Mononuclear cell (primary cell): ENCODE data around the gene ANKRD33B. TPM values are rescaled to one million over a fixed set of nuclear protein-coding genes. Genes with fewer than 3 reads are reported as not detected.
"Not testable (repeated sequence)": the region's sequence is repeated elsewhere in the genome, so short reads cannot be mapped to it uniquely, and the experiment has no call there.

Experiments
- H3K27me3 ChIP-seq: 2 replicates; pipeline ENCODE4 v1.6.0; 2011; ENCODE audit warnings: low read length, control low read depth; ENCODE audit not compliant: insufficient read depth
- H3K4me1 ChIP-seq: 2 replicates; pipeline ENCODE4 v1.5.1; 2011; ENCODE audit warnings: mild to moderate bottlenecking, low read length, control low read depth; ENCODE audit not compliant: insufficient read depth
- H3K4me3 ChIP-seq: 2 replicates; pipeline ENCODE4 v1.5.1; 2011; ENCODE audit warnings: mild to moderate bottlenecking, low read length, moderate library complexity
- H3K9me3 ChIP-seq: 2 replicates; pipeline ENCODE4 v1.5.1; 2011; ENCODE audit warnings: low read depth, mild to moderate bottlenecking, control low read depth, low read length
- total RNA-seq: library from RNA; depleted of rRNA; stranded (reverse); fragments of >200 nt; gene quantifications from one replicate; pipeline ENCODE4 v1.2.3, GENCODE V29; 2012

ANKRD33B gene
- total RNA-seq, 1 donor: 2.7 TPM

DNA sequence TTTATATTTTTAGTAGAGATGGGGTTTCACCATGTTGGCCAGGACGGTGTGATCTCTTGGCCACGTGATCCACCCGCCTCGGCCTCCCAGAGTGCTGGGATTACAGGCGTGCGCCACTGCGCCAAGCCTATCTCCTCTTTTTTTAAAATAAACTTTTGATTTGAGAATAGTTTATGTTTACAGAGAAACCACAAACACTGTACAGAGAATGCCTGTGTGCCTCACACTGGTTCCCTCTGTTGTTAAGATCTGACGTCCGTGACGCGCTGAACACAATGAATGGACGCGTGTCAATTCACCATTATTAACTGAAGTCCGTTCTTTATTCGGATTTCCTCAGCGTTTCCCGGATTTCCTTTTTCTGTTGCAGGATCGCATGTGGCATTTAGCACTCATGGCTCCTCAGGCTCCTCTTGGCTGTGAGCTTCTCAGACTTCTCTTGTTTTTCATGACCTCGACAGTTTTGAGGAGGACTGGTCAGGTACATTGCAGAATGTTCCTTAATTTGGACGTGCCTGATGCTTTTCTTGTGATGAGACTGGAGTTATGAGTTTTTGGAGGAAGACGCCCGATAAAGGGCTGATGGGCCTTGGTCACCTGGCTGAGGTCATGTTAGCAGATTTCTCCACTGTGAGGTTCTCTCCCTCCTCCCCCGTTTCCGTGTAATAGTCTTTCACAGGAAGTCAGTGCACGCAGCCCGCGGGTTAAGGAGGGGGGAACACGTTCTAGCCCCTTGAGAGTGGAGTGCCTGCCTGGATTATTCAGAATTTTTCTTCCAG, 69.6 kb downstream of the ANKRD33B start:
- Histone ChIP-seq H3K4me1 (peaks cover 61% of the 10 kb centered on the region), H3K9me3 (no peaks in the 10 kb centered on the region), H3K4me3 (no peak overlapping the region), H3K27me3 (no peaks in the 10 kb centered on the region)

DNA sequence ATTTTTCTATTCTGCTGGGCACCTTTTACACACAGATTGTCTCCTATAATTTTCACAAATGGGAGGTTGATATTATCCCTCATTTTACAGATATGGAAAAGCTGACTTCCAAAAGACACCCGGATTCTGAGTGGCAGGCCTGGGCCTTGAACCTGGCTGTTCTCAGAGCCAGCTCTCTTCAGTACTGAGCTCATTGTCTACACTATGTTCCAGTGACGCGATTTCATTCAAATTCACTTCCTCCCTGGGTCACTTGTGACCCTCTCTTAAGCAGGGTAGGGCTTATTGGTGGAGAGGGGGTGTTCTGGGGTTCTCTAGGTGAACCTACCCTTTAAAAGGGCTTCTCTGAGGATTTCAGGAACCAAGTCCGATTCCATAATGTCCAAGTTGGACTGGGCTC, 70.2 kb downstream of the ANKRD33B start:
- H3K4me3 ChIP-seq: no peak overlapping the region
- no peaks in the 10 kb centered on the region for H3K9me3 ChIP-seq
- H3K27me3 ChIP-seq: no peaks in the 10 kb centered on the region
- H3K4me1 ChIP-seq: peaks cover 61% of the 10 kb centered on the region

GRCh38 chr5:10634562-10634961, 70.7 kb downstream of the ANKRD33B start:
- no peaks in the 10 kb centered on the region for H3K27me3 ChIP-seq
- no peaks in the 10 kb centered on the region for H3K9me3 ChIP-seq
- H3K4me1 ChIP-seq: peaks cover 61% of the 10 kb centered on the region
- H3K4me3 ChIP-seq: no peak overlapping the region

DNA sequence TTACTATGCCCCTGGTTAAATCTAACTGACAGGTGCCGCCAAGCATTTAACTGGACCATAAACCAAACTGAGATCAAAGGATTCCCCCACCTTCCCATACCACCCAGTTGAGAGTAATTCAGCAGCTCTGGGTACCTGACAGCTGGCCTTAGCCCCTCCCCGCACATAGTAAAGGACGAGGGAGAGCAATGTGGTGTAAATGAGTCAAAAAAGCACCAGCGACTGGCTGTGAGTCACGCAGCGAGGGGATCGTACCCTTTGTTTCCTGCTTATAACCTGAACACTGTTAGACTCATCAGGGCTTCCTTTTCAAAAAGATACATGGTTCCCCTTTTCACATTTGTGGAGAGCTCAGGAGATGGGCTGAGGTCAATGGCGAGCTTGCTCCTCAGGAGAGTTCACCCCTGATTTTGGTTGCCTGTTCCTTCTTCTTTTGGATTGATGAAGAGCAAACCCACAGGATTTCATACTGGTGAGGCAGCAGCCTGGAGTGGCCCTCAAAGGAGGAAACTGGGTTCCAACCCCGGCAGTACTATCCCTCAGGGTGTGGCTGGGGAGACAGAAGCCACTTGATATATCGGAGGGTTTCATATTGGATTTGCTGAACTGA, 71.5 kb downstream of the ANKRD33B start:
- peaks cover 58% of the 10 kb centered on the region for H3K4me1 ChIP-seq
- H3K9me3 ChIP-seq: no peaks in the 10 kb centered on the region
- no peaks in the 10 kb centered on the region for H3K27me3 ChIP-seq
- H3K4me3 ChIP-seq: no peak overlapping the region

- no peaks in the 10 kb centered on the region for H3K9me3 ChIP-seq
- no peak overlapping the region for H3K4me3 ChIP-seq
- peaks cover 52% of the 10 kb centered on the region for H3K4me1 ChIP-seq
- no peaks in the 10 kb centered on the region for H3K27me3 ChIP-seq
These were observed 72.0 kb downstream of the ANKRD33B start for GRCh38 chr5:10635867-10636350.

- no peak overlapping the region for H3K4me3 ChIP-seq
- peaks cover 46% of the 10 kb centered on the region for H3K4me1 ChIP-seq
- H3K27me3 ChIP-seq: no peaks in the 10 kb centered on the region
- H3K9me3 ChIP-seq: no peaks in the 10 kb centered on the region
These were observed 72.7 kb downstream of the ANKRD33B start for GRCh38 chr5:10636363-10637142.

DNA sequence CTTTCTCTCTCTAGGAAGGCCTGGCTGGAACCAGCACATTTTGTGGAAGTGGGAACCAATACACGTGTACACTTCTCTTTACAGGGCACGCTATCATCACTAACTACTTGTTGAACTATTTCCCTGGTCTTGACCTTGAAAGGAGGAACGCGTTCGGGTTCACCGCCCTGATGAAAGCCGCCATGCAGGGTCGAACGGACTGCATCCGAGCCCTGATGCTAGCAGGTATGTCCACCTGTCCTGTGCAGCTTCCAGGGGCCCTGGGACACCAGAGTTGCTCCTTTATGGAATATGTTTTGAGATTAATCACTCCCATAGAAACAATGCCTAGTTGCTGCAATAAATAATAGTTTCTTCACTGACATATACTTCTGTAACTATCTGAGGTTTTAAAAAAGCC, 74.1 kb downstream of the ANKRD33B start:
- H3K9me3 ChIP-seq: no peaks in the 10 kb centered on the region
- H3K4me1 ChIP-seq: peaks cover 32% of the 10 kb centered on the region
- no peaks in the 10 kb centered on the region for H3K27me3 ChIP-seq
- no peak overlapping the region for H3K4me3 ChIP-seq

GRCh38 chr5:10638723-10639122, 74.9 kb downstream of the ANKRD33B start:
- H3K4me1 ChIP-seq: peaks cover 24% of the 10 kb centered on the region
- H3K27me3 ChIP-seq, H3K4me3 ChIP-seq, H3K9me3 ChIP-seq: not testable (repeated sequence)

DNA sequence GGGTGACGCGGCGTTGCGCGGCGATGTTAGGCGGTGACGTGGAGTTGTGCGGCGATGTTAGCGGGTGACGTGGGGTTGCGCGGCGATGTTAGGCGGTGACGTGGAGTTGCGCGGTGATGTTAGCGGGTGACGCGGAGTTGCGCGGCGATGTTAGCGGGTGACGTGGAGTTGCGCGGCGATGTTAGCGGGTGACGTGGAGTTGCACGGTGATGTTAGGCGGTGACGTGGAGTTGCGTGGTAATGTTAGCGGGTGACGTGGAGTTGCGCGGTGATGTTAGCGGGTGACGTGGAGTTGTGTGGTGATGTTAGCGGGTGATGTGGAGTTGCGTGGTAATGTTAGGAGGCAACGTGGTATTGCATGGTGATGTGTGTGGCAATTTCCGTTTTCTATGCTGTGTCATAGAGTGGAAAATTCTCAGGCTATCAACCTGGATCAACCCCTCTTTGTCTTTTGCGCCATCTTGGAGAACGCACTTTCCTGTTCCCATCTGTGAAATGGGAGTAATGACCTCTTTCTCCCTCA, 76.0 kb downstream of the ANKRD33B start:
- no peaks in the 10 kb centered on the region for H3K9me3 ChIP-seq
- H3K4me3 ChIP-seq: no peak overlapping the region
- peaks cover 22% of the 10 kb centered on the region for H3K4me1 ChIP-seq
- H3K27me3 ChIP-seq: no peaks in the 10 kb centered on the region

DNA sequence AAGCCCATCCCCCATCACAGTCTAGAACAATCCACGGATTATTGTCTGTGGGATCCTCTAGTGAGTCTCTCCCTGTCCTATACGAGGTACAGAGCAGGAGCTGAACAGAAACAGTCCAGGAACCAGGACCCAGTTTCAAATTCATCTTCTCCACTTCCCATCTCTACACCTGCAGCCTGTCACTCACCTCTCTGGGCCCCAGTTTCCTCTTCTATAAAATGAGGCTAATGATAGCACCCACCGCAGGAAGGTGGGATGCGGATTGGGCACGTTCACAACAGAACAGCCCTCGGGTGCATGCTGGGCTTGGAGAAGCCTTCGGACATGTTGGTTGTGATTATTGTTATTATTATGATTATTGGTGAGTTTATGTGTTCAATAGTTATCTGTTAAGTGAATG, 78.5 kb downstream of the ANKRD33B start:
- Histone ChIP-seq H3K4me3 (no peak overlapping the region), H3K9me3 (no peaks in the 10 kb centered on the region), H3K4me1 (peaks cover 16% of the 10 kb centered on the region), H3K27me3 (no peaks in the 10 kb centered on the region)

- Histone ChIP-seq H3K4me3 (no peak overlapping the region), H3K4me1 (peaks cover 16% of the 10 kb centered on the region), H3K27me3 (no peaks in the 10 kb centered on the region), H3K9me3 (no peaks in the 10 kb centered on the region)
These were observed 80.3 kb downstream of the ANKRD33B start for GRCh38 chr5:10644192-10644591.

- Histone ChIP-seq H3K4me1 (peaks cover 16% of the 10 kb centered on the region), H3K9me3 (no peaks in the 10 kb centered on the region), H3K4me3 (no peak overlapping the region), H3K27me3 (no peaks in the 10 kb centered on the region)
These were observed 81.3 kb downstream of the ANKRD33B start for GRCh38 chr5:10645146-10645545.

GRCh38 chr5:10645671-10646070, 81.8 kb downstream of the ANKRD33B start:
- H3K4me1 ChIP-seq: peaks cover 16% of the 10 kb centered on the region
- no peaks in the 10 kb centered on the region for H3K27me3 ChIP-seq
- no peaks in the 10 kb centered on the region for H3K9me3 ChIP-seq

GRCh38 chr5:10647640-10648039, 83.8 kb downstream of the ANKRD33B start:
- no peaks in the 10 kb centered on the region for H3K27me3 ChIP-seq
- H3K4me1 ChIP-seq: peaks cover 16% of the 10 kb centered on the region
- H3K4me3 ChIP-seq: no peak overlapping the region
- no peaks in the 10 kb centered on the region for H3K9me3 ChIP-seq

More at GRCh38 chr5:10645671-10646070, 81.8 kb downstream of the ANKRD33B start:
- no peak overlapping the region for H3K4me3 ChIP-seq
